T47D (cell line): ENCODE data around the gene TOMM70.

ENCODE experiments used
- DNase-seq, 2 experiments: peaks; one replicate each; pipeline versions ENCODE4 v3.0.0 to v3.0.0-alpha.2; 2011 to 2012; ENCODE audit warnings: low read depth in 1 of 2, low spot score in 1 of 2
- JUND ChIP-seq: IDR thresholded peaks from 2 replicates; pipeline ENCODE4 v1.6.1; 2012; ENCODE audit warnings: low read depth
- in situ Hi-C: cut with HindIII; loops from 2 replicates; pipeline ENCODE4 v1.10.0; 2016; ENCODE audit warnings: low sequenced_read_pairs, low pct_unique_long_range_greater_than_20kb

The TOMM70 gene

GRCh38 chr3:100403362-100404249 is 2.7 kb upstream of the TOMM70 start:
- in situ Hi-C loops: no loop called here
- no peak for TF ChIP-seq JUND
- DNase-seq: no peak

GRCh38 chr3:100402891-100403290 is 2.0 kb upstream of the TOMM70 start:
- TF ChIP-seq JUND: no peak
- in situ Hi-C loops: no loop called here
- no peak for DNase-seq

- DNase-seq: peak in 1 of 2 experiments; percentile 15
- no peak for TF ChIP-seq JUND
- in situ Hi-C loops: no loop called here
These were observed 1.4 kb upstream of the TOMM70 start for GRCh38 chr3:100402256-100402655.

GRCh38 chr3:100401674-100402041 is 769 bp upstream of the TOMM70 start:
- DNase-seq: no peak
- no peak for TF ChIP-seq JUND
- in situ Hi-C loops: no loop called here

GRCh38 chr3:100400419-100400779 is 490 bp downstream of the TOMM70 start:
- no peak for TF ChIP-seq JUND
- in situ Hi-C loops: no loop called here
- peak in 1 of 2 experiments; percentile 7 for DNase-seq

GRCh38 chr3:100399341-100400071 is 1.4 kb downstream of the TOMM70 start:
- DNase-seq: no peak
- no peak for TF ChIP-seq JUND
- in situ Hi-C loops: no loop called here

- DNase-seq: no peak
- TF ChIP-seq JUND: no peak
- in situ Hi-C loops: no loop called here
These were observed 3.9 kb downstream of the TOMM70 start for GRCh38 chr3:100396967-100397366.

- in situ Hi-C loops: no loop called here
- TF ChIP-seq JUND: no peak
- no peak for DNase-seq
These were observed 5.0 kb downstream of the TOMM70 start for GRCh38 chr3:100395679-100396431.

GRCh38 chr3:100389025-100389424 is 11.9 kb downstream of the TOMM70 start:
- DNase-seq: no peak
- in situ Hi-C loops: no loop called here
- no peak for TF ChIP-seq JUND

GRCh38 chr3:100386437-100387074 is 14.3 kb downstream of the TOMM70 start:
- no peak for TF ChIP-seq JUND
- in situ Hi-C loops: no loop called here
- no peak for DNase-seq

GRCh38 chr3:100384733-100385525 is 16.0 kb downstream of the TOMM70 start:
- in situ Hi-C loops: no loop called here
- DNase-seq: no peak
- no peak for TF ChIP-seq JUND

- no peak for TF ChIP-seq JUND
- no peak for DNase-seq
- in situ Hi-C loops: no loop called here
These were observed 24.6 kb downstream of the TOMM70 start for GRCh38 chr3:100376301-100376700.
